GM21447 (cell line): ENCODE results near the gene ELF2.
"Not testable (repeated sequence)": the region's sequence is repeated elsewhere in the genome, so short reads cannot be mapped to it uniquely, and the experiment has no call there.

Experiments used
- ATAC-seq: cut with Tn5 transposase; IDR thresholded peaks from one replicate; pipeline ENCODE4 v1.9.1; 2021; ENCODE audit not compliant: unreplicated experiment

Gene ELF2

DNA sequence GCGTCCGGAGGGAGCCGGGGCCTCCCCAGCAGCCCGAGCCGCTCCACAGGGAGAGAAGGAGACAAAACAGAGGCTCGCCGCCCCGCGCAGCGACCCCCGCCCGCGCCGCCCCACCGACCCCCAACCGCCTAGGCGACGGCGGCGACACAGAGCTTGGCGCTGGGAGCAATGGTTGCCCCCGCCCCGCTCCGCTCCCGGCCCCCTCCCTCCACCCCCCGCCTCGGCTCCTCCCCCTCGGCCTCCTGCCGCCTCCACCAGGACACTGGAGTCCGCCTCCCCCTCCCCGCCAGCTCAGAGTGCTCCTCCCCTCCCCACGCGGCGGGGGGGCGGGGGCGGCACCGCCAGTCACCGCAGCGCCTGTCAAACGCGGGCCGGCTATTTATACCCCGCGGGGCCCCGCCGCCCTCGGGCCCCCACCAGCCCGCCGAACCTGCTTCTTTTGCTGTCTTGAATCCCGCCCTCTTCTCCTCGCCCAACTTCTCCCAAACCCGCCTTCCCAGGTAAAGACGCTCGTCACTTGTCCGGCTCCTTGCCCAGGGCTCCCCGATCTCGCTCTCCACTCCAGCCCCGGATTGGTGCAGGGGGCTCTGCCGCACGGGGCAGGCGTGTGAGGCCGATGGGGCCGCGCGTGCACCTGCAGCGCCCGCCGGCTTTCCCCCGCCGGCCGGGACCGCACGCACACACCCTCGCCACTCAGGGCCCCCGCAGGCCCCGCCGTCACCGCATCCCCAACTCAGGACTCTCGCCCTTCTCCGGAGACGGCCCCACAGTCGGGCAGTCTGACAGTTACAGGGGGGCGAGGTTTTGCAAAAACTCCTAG lies at the start of gene ELF2:
Gene ELF2 (minus strand): TSS at position 170 of the 820 bp plus-strand sequence. CDS start 39,517 bp downstream, outside the sequence.
- ATAC-seq, result peak; percentile 37

GRCh38 chr4:139223682-139224317 lies 46.8 kb upstream of the ELF2 start:
- no peak for ATAC-seq

- no peak for ATAC-seq
These were observed 45.2 kb upstream of the ELF2 start for GRCh38 chr4:139222215-139222614.

GRCh38 chr4:139221687-139222086 lies 44.7 kb upstream of the ELF2 start:
- no peak for ATAC-seq

GRCh38 chr4:139219450-139220055 lies 42.5 kb upstream of the ELF2 start:
- ATAC-seq, result no peak

GRCh38 chr4:139214039-139214534 lies 37.1 kb upstream of the ELF2 start:
- peak; percentile 100 for ATAC-seq

GRCh38 chr4:139213633-139214032 lies 36.6 kb upstream of the ELF2 start:
- ATAC-seq, result not testable (repeated sequence)

- no peak for ATAC-seq
These were observed 35.9 kb upstream of the ELF2 start for GRCh38 chr4:139212900-139213299.

DNA sequence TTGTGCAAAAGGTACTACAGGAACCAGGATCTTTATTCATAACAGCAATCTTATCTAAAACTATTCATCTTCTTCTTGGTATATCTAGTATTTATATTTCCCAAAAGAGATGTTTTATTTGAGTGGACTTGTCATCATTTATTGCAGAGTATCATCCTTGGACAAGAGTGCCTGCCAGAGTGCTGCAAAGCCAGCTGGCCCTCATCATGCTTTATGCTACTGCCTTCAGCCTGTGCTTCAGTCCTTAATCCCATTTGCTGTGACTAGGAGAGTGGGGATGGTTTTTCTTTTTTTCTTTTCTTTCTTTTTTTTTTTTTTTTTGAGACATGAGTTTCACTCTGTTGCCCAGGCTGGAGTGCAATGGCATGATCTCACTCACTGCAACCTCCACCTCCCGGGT lies 33.5 kb upstream of the ELF2 start:
- no peak for ATAC-seq

DNA sequence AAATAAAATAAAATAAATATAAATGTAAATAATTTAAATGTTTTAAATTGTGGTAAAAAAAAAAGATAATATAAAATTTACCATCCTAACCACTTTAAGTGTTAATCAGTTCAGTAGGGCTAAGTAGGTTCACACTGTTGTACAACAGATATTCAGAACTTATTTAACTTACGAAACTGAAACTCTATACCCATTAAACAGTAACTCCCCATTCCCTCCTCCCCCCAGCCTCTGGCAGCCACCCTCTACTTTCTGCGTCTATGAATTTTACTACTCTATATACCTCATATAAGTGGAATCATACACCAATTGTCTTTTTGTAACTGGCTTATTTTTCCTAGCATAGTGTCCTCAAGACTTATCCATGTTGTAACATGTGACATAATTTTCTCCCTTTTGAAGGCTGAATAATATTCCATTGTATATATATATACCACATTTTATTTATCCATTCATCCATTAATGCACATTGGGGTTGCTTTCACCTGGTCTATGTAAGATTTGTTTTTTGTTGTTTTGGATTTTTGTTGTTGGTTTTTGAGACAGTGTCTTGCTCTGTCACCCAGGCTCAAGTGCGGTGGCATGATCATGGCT lies 32.5 kb upstream of the ELF2 start:
- no peak for ATAC-seq

DNA sequence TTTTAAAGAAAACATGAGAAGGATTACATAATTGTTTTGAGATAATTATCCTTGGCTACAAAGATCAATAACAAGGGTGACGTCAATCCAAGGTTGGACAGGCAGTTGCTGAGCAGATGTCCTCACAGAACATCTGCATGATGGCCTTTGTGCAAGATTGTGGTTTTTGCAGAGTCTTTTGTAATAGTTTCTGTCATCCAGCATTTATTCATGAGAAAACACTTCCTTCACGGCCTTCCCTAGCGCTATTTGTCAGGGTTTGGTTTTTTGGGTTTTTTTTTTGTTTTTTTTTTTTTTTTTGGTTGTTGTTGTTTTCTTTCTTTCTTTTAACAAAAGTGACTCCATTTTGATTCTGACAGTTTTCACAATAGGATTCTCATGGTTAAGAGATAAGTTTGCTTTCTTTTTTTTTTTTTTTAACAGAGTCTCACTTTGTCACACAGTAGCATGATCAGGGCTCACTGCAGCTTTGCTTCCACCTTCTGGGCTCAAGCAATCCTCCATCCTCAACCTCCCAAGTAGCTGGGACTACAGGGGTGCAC lies 31.5 kb upstream of the ELF2 start:
- no peak for ATAC-seq

DNA sequence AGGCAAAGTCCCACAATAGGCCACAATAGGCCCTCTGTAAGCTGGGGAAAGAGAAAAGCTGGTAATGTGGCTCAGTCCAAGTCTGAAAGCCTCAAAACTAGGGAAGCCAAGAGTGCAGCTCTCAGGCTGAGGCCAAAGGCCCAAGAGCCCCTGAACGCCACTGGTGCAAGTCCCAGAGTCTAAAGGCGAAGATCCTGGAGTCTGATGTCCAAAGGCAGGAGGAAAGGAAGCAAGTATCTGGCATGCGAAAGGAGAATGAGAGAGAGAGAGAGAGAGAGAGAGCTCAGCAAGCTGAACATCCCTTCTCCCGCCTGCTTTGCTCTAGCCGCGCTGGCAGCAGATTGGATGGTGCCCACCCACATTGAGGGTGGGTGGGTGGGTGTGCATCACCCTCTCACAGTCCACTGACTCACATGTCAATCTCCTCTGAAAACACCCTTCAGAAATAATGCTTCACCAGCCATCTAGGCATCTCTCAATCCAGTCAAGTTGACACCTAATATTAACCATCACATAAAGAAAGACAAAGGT lies 30.9 kb upstream of the ELF2 start:
- ATAC-seq, result no peak

- ATAC-seq, result no peak
These were observed 30.2 kb upstream of the ELF2 start for GRCh38 chr4:139207247-139207646.

DNA sequence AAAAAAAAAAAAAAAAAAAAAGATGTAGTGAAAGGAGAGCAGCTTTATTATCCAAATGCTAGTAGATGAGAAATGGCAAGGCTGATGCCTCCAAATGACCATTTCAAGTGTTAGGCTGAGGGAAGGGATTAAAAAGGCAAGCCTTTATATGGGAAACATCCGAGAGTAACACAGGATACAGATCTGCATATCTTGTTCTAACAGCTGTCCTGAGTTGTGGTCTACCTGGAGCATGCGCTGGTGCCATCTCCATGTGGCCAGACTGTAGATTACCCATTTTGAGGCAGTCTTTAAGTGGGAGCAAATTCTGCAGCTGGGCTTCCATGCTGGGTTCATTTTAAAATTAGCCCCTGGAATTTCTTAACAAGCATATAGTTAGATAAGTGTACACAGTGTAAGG lies 26.0 kb upstream of the ELF2 start:
- no peak for ATAC-seq

DNA sequence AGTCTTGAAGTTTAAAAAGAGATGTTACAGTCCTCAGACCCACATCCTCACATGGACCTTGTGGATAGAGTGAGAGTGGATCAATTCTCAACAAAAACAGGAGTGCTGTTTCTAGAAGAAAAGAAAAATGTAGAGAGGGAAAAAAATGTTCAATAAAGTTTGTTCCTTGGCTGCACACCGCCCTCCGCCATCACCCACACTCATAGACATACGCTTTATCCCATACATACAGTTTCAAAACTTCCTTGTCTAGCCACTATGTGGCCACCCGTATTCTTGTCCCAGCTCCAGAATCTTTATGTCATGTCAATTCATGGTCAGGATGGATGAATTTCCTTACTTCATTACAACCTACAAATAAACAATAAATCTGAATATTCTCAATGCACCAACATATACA lies 23.5 kb upstream of the ELF2 start:
- no peak for ATAC-seq

DNA sequence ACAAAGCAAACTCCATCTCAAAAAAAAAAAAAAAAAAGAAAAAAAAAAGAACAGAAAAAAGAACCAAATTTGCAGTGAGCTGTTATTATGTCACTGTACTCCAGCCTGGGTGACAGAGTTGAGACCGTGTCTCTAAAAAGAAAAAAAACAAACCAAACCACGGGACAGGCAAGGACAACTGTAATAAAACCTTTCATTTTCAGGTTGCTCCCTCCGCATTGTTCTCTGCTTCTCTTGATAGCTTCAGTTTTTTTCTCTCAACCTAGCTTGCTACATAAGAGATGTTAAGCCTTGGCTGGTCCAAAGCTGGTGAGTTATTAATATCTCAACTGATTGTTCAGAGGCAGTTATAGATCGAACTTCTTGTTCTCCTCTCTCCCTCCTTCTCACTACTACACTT lies 23.1 kb upstream of the ELF2 start:
- no peak for ATAC-seq

DNA sequence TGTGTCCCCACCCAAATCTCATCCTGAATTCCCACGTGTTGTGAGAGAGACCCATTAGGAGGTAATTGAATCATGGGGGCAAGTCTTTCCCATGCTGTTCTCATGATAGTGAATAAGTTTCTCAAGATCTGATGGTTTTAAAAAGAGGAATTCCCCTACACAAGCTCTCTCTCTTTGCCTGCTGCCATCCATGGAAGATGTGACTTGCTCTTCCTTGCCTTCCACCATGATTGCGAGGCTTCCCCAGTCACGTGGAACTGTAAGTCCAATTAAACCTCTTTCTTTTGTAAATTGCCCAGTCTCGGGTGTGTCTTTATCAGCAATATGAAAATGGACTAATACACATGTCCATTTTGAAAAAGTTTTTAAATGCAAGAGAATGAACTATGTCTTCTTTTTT lies 20.2 kb upstream of the ELF2 start:
- not testable (repeated sequence) for ATAC-seq

- ATAC-seq, result no peak
These were observed 19.4 kb upstream of the ELF2 start for GRCh38 chr4:139196462-139196861.

GRCh38 chr4:139191373-139191772 lies 14.4 kb upstream of the ELF2 start:
- no peak for ATAC-seq

DNA sequence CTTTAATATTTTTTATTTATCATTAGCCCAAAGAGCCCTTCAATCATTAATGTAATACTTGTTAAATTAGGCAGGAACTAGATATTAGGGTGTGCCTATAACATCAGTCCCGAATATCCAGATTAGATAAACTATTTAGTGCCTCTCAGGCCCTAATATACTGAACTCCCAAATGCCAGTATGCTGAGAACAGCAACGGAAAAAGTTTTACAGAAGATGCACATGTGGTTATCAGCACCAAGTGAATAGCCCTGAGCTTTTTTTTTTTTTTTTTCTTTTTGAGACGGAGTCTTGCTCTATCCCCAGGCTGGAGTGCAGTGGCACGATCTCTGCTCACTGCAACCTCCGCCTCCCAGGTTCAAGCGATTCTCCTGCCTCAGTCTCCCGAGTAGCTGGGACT lies 13.0 kb upstream of the ELF2 start:
- ATAC-seq, result no peak

DNA sequence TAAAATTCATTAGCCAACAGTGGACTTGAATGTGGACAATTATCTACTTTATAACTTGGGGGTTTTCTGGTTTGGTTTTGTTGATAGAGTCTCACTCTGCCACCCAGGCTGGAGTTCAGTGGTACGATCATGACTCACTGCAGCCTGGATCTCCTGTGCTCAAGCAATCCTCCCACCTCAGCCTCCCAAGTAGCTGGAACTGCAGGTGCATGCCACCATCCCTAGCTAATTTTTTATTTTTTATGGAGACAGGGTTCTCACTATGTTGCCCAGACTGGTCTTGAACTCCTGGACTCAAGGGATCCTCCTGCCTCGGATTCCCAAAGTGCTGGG lies 12.4 kb upstream of the ELF2 start:
- ATAC-seq, result no peak
